Muscle layer of colon (tissue), 2 donors: ENCODE measurements around the gene DARS1.
"Not testable (repeated sequence)": the region's sequence is repeated elsewhere in the genome, so short reads cannot be mapped to it uniquely, and the experiment has no call there.

Experiments used
- H3K27ac ChIP-seq: one replicate; pipeline ENCODE4 v1.7.0; 2013; ENCODE audit warnings: low read depth, mild to moderate bottlenecking, low read length, moderate library complexity
- H3K27me3 ChIP-seq, 2 donors: one replicate each; pipeline ENCODE4 v1.7.0; 2013; ENCODE audit warnings: low read length in 2 of 2, mild to moderate bottlenecking in 2 of 2; ENCODE audit not compliant: insufficient read depth in 2 of 2, control insufficient read depth in 1 of 2
- H3K36me3 ChIP-seq: one replicate; pipeline ENCODE4 v1.7.0; 2013; ENCODE audit warnings: mild to moderate bottlenecking, low read length; ENCODE audit not compliant: insufficient read depth
- H3K4me1 ChIP-seq: one replicate; pipeline ENCODE4 v1.7.0; 2013; ENCODE audit warnings: mild to moderate bottlenecking, low read length; ENCODE audit not compliant: insufficient read depth
- H3K4me3 ChIP-seq, 2 donors: one replicate each; pipeline ENCODE4 v1.7.0; 2013; ENCODE audit warnings: low read length in 2 of 2, low read depth in 1 of 2, mild to moderate bottlenecking in 1 of 2, moderate library complexity in 1 of 2
- H3K9ac ChIP-seq: one replicate; pipeline ENCODE4 v1.7.0; 2013; ENCODE audit warnings: low read length
- H3K9me3 ChIP-seq: one replicate; pipeline ENCODE4 v1.7.0; 2013; ENCODE audit warnings: mild to moderate bottlenecking, low read length
- donor health status: abdominal sarcoma.
- donor health status: Adenocarcinoma of cecum.

The DARS1 gene

GRCh38 chr2:135975702-135976101 is 9.7 kb downstream of the DARS1 start:
- Histone ChIP-seq H3K9ac (no peak overlapping the region), H3K36me3 (peaks cover 21% of the 10 kb centered on the region), H3K27me3 (no peaks in the 10 kb centered on the region), H3K9me3 (no peaks in the 10 kb centered on the region), H3K27ac (no peak overlapping the region), H3K4me1 (peaks cover 14% of the 10 kb centered on the region), H3K4me3 (no peak overlapping the region)

DNA sequence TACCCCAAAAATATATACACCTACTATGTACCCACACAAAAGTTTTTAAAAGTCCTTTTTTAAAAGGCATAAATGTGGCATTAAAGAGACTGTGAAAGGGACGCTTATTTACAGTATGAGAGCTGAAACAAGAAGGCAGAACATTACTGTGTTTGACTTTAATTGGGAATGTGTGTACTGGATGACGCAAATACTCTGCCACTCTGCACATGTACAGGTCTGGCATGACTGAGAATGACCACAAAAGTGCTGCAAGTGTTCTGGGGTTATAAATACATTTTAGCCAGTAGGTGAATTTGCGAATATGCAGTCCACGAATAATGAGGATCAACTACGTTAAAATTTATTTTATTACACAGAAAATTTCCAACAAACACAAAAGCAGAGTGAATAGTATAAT is 11.4 kb downstream of the DARS1 start:
- peaks cover 21% of the 10 kb centered on the region for H3K36me3 ChIP-seq
- H3K27me3 ChIP-seq: no peaks in the 10 kb centered on the region
- no peaks in the 10 kb centered on the region for H3K9me3 ChIP-seq
- no peak overlapping the region for H3K9ac ChIP-seq
- no peak overlapping the region for H3K27ac ChIP-seq
- no peaks in the 10 kb centered on the region for H3K4me1 ChIP-seq
- H3K4me3 ChIP-seq: no peak overlapping the region

DNA sequence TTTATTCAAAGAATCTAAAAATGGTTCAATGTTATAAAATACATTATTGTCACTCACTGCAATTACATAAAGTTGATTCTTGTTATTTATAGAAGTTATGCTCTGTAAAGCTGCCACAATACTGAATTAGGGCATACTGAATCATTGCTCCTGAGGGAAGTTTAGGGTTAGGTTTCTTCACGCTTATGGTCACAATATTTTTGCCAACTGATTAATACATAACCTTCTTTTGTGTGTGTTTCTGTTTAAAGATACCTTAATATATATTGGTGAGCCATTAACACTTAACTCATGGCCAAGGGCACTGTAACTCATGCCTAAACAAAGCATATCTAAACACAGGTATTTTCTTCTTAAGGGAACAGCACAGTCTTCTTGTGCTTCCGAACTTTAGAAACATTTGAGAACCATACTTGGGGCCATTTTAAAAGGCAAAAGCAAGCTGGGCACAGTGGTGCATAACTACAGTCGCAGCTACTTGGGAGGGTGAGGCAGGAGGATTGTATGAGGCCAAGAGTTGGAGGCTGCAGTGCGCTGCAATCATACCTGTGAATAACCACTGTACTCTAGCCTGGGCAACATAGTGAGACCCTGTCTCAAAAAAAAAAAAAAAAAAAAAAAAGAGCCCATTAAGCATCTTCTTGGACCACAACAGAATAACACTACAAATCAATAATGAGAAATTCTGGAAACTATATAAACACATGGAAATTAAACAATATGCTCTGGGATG is 15.6 kb downstream of the DARS1 start:
- H3K27ac ChIP-seq: no peak overlapping the region
- H3K9me3 ChIP-seq: no peaks in the 10 kb centered on the region
- no peaks in the 10 kb centered on the region for H3K36me3 ChIP-seq
- H3K4me1 ChIP-seq: no peaks in the 10 kb centered on the region
- H3K27me3 ChIP-seq: no peaks in the 10 kb centered on the region
- no peak overlapping the region for H3K9ac ChIP-seq
- no peak overlapping the region for H3K4me3 ChIP-seq

DNA sequence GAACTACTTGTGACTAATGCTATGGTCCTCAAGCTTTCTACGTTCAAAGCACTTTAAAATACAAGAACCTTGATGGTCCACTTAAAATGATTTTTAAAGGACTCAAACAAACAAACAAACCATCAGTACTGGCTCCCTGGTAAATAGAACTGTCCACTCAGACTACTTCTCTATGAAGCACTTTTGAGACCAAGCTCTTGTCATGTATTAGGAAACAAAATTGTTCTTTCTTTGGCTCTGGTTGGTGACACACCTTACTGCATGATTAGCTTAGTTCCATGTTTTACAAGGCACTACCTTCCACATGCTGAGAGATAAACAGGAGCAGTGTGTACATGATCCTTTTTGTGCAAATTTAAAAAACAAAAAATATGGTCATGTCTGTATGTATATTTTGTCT is 19.7 kb downstream of the DARS1 start:
- no peaks in the 10 kb centered on the region for H3K9me3 ChIP-seq
- H3K27ac ChIP-seq: no peak overlapping the region
- no peak overlapping the region for H3K4me3 ChIP-seq
- peaks cover 5% of the 10 kb centered on the region for H3K36me3 ChIP-seq
- H3K27me3 ChIP-seq: no peaks in the 10 kb centered on the region
- H3K9ac ChIP-seq: no peak overlapping the region
- H3K4me1 ChIP-seq: peaks cover 8% of the 10 kb centered on the region

- not testable (repeated sequence) for H3K27ac ChIP-seq, H3K36me3 ChIP-seq, H3K9me3 ChIP-seq, H3K4me3 ChIP-seq, H3K9ac ChIP-seq, H3K27me3 ChIP-seq, H3K4me1 ChIP-seq
Observed at GRCh38 chr2:135964404-135964803, 21.0 kb downstream of the DARS1 start.

- peaks cover 5% of the 10 kb centered on the region for H3K36me3 ChIP-seq
- no peaks in the 10 kb centered on the region for H3K27me3 ChIP-seq
- H3K4me3 ChIP-seq: no peak overlapping the region
- no peak overlapping the region for H3K9ac ChIP-seq
- H3K4me1 ChIP-seq: peaks cover 8% of the 10 kb centered on the region
- no peak overlapping the region for H3K27ac ChIP-seq
- no peaks in the 10 kb centered on the region for H3K9me3 ChIP-seq
Observed at GRCh38 chr2:135963841-135964240, 21.6 kb downstream of the DARS1 start.

GRCh38 chr2:135962366-135963123 is 22.9 kb downstream of the DARS1 start:
- H3K9me3 ChIP-seq: no peaks in the 10 kb centered on the region
- H3K9ac ChIP-seq: no peak overlapping the region
- H3K36me3 ChIP-seq: peaks cover 5% of the 10 kb centered on the region
- peaks cover 8% of the 10 kb centered on the region for H3K4me1 ChIP-seq
- no peaks in the 10 kb centered on the region for H3K27me3 ChIP-seq
- no peak overlapping the region for H3K4me3 ChIP-seq
- H3K27ac ChIP-seq: no peak overlapping the region

DNA sequence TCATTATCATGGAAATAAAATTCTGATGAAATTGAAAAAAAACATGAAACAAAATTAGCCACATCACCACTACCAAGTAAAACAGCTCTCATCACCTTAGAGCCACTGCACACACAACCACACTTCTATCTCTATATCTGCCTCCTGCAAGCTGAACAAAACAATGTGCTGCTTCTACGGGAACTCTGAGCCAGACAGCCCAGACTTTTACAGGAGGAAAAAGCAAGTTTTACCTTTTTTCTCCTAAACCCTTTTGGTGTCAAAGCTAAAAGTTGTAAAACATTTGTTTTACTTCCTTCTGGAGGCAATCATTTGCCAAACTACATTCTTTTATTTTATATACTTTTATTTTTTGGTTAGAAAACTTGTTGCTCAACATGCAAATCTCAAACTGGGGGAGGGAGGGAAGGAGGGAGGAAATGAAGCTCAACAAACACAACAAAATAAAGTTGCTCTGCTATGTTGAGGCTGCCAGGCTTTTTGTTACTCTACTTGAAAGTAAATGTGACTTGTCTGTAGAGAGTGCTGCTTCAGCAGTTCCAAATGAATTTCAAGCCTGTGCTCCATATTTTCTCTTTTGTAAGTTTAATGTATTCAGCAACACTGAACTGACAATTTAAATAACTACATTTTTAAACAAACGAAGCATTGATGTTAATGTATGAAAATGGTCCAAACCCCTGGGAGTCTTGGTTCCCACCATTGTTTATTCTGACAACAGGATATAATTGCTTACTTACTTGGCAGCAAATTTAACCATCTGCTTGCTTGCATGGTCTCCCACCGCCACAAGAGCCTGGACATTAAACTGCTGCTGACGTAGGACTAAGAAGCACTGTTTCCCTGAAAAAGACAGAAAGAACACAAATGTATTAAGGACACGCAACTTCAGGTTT is 24.5 kb downstream of the DARS1 start:
- Histone ChIP-seq H3K4me1 (peaks cover 8% of the 10 kb centered on the region), H3K27ac (no peak overlapping the region), H3K27me3 (no peaks in the 10 kb centered on the region), H3K9ac (no peak overlapping the region), H3K9me3 (no peaks in the 10 kb centered on the region), H3K36me3 (peaks cover 5% of the 10 kb centered on the region), H3K4me3 (no peak overlapping the region)

- peaks cover 5% of the 10 kb centered on the region for H3K36me3 ChIP-seq
- no peak overlapping the region for H3K9ac ChIP-seq
- H3K4me3 ChIP-seq: no peak overlapping the region
- H3K9me3 ChIP-seq: no peaks in the 10 kb centered on the region
- peaks cover 8% of the 10 kb centered on the region for H3K4me1 ChIP-seq
- H3K27me3 ChIP-seq: no peaks in the 10 kb centered on the region
- no peak overlapping the region for H3K27ac ChIP-seq
Observed at GRCh38 chr2:135960150-135960549, 25.3 kb downstream of the DARS1 start.

GRCh38 chr2:135958927-135959326 is 26.5 kb downstream of the DARS1 start:
- H3K27ac ChIP-seq, H3K4me1 ChIP-seq, H3K9ac ChIP-seq, H3K9me3 ChIP-seq, H3K4me3 ChIP-seq, H3K27me3 ChIP-seq, H3K36me3 ChIP-seq: not testable (repeated sequence)

GRCh38 chr2:135954020-135954601 is 31.3 kb downstream of the DARS1 start:
- Histone ChIP-seq H3K36me3 (no peaks in the 10 kb centered on the region), H3K4me1 (peaks cover 15% of the 10 kb centered on the region), H3K27ac (no peak overlapping the region), H3K27me3 (no peaks in the 10 kb centered on the region), H3K9me3 (no peaks in the 10 kb centered on the region), H3K9ac (no peak overlapping the region), H3K4me3 (no peak overlapping the region)
